ENCODE data around the gene TCF7L2.
A peak's percentile ranks its signal among the peaks of the same experiment; 100 is the strongest.

Gene TCF7L2

GRCh38 chr10:112958275-112958995, 8.4 kb downstream of the TCF7L2 start:
- ATAC-seq: peak; percentile 84

DNA sequence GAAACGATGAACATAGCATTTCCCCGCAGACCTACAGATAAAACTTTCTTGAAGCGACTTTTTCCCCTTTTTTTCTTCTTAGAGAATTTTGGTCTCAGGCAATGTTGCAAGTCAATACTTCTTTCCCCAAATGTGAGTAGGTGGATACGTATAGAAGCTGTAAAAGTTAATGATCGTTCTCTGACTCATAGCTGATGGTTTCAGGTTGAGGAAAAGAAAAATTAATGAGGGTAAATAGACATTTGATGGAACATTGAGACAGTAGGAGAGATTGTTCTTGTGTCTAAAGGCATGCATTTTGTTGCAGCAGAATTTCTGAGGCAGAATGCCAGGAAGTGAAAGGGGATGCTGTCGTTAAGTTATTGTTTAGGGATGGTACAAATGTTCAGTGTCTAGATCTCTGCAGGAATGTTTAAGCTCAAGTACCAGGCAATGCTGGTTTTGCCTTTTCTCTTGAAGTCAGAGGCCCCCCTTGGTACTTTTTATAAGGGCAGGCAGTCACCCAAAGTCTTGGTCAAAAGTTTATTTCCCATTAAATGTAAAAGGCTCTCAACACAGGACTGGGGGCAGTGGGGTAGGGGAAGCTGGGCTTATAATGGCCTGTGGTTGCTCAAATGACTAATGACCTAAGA, 9.3 kb downstream of the TCF7L2 start:
- TF ChIP-seq ISL1 (CRISPR knock-in tag; IDR thresholded peaks at IDR 0.05) (no peak), ZFP3 (CRISPR knock-in tag; IDR thresholded peaks at IDR 0.05) (no peak), ZC3H10 (CRISPR knock-in tag; IDR thresholded peaks at IDR 0.05) (0 out of 2 replicates have a peak, but pooled peaks have one; percentile 17)
- ATAC-seq: peak; percentile 51

More at GRCh38 chr10:112958275-112958995, 8.4 kb downstream of the TCF7L2 start:
- no peak for TF ChIP-seq ZFP3 (CRISPR knock-in tag; IDR thresholded peaks at IDR 0.05)
- TF ChIP-seq PPARA (CRISPR knock-in tag; IDR thresholded peaks at IDR 0.05; ENCODE audit: borderline replicate concordance): no peak
- TF ChIP-seq ZC3H10 (CRISPR knock-in tag; IDR thresholded peaks at IDR 0.05): no peak
- TF ChIP-seq, protein P1, sequence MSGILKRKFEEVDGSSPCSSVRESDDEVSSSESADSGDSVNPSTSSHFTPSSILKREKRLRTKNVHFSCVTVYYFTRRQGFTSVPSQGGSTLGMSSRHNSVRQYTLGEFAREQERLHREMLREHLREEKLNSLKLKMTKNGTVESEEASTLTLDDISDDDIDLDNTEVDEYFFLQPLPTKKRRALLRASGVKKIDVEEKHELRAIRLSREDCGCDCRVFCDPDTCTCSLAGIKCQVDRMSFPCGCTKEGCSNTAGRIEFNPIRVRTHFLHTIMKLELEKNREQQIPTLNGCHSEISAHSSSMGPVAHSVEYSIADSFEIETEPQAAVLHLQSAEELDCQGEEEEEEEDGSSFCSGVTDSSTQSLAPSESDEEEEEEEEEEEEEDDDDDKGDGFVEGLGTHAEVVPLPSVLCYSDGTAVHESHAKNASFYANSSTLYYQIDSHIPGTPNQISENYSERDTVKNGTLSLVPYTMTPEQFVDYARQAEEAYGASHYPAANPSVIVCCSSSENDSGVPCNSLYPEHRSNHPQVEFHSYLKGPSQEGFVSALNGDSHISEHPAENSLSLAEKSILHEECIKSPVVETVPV (CRISPR knock-in tag; IDR thresholded peaks at IDR 0.05): no peak
- TF ChIP-seq, protein P2, sequence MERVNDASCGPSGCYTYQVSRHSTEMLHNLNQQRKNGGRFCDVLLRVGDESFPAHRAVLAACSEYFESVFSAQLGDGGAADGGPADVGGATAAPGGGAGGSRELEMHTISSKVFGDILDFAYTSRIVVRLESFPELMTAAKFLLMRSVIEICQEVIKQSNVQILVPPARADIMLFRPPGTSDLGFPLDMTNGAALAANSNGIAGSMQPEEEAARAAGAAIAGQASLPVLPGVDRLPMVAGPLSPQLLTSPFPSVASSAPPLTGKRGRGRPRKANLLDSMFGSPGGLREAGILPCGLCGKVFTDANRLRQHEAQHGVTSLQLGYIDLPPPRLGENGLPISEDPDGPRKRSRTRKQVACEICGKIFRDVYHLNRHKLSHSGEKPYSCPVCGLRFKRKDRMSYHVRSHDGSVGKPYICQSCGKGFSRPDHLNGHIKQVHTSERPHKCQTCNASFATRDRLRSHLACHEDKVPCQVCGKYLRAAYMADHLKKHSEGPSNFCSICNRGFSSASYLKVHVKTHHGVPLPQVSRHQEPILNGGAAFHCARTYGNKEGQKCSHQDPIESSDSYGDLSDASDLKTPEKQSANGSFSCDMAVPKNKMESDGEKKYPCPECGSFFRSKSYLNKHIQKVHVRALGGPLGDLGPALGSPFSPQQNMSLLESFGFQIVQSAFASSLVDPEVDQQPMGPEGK (CRISPR knock-in tag; IDR thresholded peaks at IDR 0.05; ENCODE audit: borderline replicate concordance): no peak
- no peak for TF ChIP-seq OSR1 (CRISPR knock-in tag; IDR thresholded peaks at IDR 0.05)
- no peak for TF ChIP-seq SNAI2 (CRISPR knock-in tag; IDR thresholded peaks at IDR 0.05)
- no peak for TF ChIP-seq CSDC2 (CRISPR knock-in tag; IDR thresholded peaks at IDR 0.05)
- TF ChIP-seq ARNTL (CRISPR knock-in tag; IDR thresholded peaks at IDR 0.05; ENCODE audit: borderline replicate concordance, low read depth): no peak
- TF ChIP-seq, protein P3, sequence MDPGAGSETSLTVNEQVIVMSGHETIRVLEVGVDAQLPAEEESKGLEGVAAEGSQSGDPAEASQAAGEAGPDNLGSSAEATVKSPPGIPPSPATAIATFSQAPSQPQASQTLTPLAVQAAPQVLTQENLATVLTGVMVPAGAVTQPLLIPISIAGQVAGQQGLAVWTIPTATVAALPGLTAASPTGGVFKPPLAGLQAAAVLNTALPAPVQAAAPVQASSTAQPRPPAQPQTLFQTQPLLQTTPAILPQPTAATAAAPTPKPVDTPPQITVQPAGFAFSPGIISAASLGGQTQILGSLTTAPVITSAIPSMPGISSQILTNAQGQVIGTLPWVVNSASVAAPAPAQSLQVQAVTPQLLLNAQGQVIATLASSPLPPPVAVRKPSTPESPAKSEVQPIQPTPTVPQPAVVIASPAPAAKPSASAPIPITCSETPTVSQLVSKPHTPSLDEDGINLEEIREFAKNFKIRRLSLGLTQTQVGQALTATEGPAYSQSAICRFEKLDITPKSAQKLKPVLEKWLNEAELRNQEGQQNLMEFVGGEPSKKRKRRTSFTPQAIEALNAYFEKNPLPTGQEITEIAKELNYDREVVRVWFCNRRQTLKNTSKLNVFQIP (CRISPR knock-in tag; IDR thresholded peaks at IDR 0.05; ENCODE audit: borderline replicate concordance, low read depth): no peak
- no peak for TF ChIP-seq ESRRG (CRISPR knock-in tag; IDR thresholded peaks at IDR 0.05)
- TF ChIP-seq ZNF565 (CRISPR knock-in tag; conservative IDR thresholded peaks at IDR 0.05; ENCODE audit: low read depth): no peak
- TF ChIP-seq ZNF8 (CRISPR knock-in tag; IDR thresholded peaks at IDR 0.05): no peak
- no peak for TF ChIP-seq ZNF70 (CRISPR knock-in tag; IDR thresholded peaks at IDR 0.05)
- no peak for TF ChIP-seq GLIS3 (CRISPR knock-in tag; IDR thresholded peaks at IDR 0.05)
- no peak for TF ChIP-seq RARB (CRISPR knock-in tag; IDR thresholded peaks at IDR 0.05)
- TF ChIP-seq, protein P4, sequence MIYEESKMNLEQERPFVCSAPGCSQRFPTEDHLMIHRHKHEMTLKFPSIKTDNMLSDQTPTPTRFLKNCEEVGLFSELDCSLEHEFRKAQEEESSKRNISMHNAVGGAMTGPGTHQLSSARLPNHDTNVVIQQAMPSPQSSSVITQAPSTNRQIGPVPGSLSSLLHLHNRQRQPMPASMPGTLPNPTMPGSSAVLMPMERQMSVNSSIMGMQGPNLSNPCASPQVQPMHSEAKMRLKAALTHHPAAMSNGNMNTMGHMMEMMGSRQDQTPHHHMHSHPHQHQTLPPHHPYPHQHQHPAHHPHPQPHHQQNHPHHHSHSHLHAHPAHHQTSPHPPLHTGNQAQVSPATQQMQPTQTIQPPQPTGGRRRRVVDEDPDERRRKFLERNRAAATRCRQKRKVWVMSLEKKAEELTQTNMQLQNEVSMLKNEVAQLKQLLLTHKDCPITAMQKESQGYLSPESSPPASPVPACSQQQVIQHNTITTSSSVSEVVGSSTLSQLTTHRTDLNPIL (CRISPR knock-in tag; IDR thresholded peaks at IDR 0.05; ENCODE audit: low read depth): no peak
- 0 out of 2 replicates have a peak, but pooled peaks have one; percentile 42 for TF ChIP-seq TOX (CRISPR knock-in tag; IDR thresholded peaks at IDR 0.05; ENCODE audit: borderline replicate concordance)
- TF ChIP-seq TCF4 (CRISPR knock-in tag; IDR thresholded peaks at IDR 0.05; ENCODE audit: borderline replicate concordance): 0 out of 2 replicates have a peak, but pooled peaks have one; percentile 24
- no peak for TF ChIP-seq ZFP30 (CRISPR knock-in tag; IDR thresholded peaks at IDR 0.05)
- peak; percentile 70 for TF ChIP-seq ISL1 (CRISPR knock-in tag; IDR thresholded peaks at IDR 0.05)
- no peak for TF ChIP-seq BACH2 (CRISPR knock-in tag; IDR thresholded peaks at IDR 0.05; ENCODE audit: borderline replicate concordance)
- TF ChIP-seq, protein P5, sequence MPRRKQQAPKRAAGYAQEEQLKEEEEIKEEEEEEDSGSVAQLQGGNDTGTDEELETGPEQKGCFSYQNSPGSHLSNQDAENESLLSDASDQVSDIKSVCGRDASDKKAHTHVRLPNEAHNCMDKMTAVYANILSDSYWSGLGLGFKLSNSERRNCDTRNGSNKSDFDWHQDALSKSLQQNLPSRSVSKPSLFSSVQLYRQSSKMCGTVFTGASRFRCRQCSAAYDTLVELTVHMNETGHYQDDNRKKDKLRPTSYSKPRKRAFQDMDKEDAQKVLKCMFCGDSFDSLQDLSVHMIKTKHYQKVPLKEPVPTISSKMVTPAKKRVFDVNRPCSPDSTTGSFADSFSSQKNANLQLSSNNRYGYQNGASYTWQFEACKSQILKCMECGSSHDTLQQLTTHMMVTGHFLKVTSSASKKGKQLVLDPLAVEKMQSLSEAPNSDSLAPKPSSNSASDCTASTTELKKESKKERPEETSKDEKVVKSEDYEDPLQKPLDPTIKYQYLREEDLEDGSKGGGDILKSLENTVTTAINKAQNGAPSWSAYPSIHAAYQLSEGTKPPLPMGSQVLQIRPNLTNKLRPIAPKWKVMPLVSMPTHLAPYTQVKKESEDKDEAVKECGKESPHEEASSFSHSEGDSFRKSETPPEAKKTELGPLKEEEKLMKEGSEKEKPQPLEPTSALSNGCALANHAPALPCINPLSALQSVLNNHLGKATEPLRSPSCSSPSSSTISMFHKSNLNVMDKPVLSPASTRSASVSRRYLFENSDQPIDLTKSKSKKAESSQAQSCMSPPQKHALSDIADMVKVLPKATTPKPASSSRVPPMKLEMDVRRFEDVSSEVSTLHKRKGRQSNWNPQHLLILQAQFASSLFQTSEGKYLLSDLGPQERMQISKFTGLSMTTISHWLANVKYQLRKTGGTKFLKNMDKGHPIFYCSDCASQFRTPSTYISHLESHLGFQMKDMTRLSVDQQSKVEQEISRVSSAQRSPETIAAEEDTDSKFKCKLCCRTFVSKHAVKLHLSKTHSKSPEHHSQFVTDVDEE (CRISPR knock-in tag; IDR thresholded peaks at IDR 0.05): no peak

All from SK-N-SH treated with all-trans-retinoic acid at 6 μM for 48 hours (cell line).